Chondrocyte (in vitro differentiated cells): ENCODE results near the gene AKNAD1. TPM values are rescaled to one million over a fixed set of nuclear protein-coding genes. Genes with fewer than 3 reads are reported as not detected.
"Not testable (repeated sequence)": the region's sequence is repeated elsewhere in the genome, so short reads cannot be mapped to it uniquely, and the experiment has no call there.

ENCODE experiments used
- DNase-seq: peaks from one replicate; pipeline ENCODE4 v3.0.0; 2021; ENCODE audit warnings: mixed read lengths, low spot score
- H3K27ac Mint-ChIP-seq: one replicate; pipeline ENCODE4 v1.8.0; 2021; ENCODE audit warnings: mild to moderate bottlenecking, moderate library complexity, mixed read lengths; ENCODE audit not compliant: unreplicated experiment
- H3K27me3 Mint-ChIP-seq: 2 replicates; pipeline ENCODE4 v1.8.0; 2021; ENCODE audit warnings: low read depth, mixed read lengths
- H3K36me3 Mint-ChIP-seq: 2 replicates; pipeline ENCODE4 v1.8.0; 2021; ENCODE audit warnings: low read depth, mixed read lengths
- H3K4me1 Mint-ChIP-seq: 2 replicates; pipeline ENCODE4 v1.8.0; 2021; ENCODE audit warnings: low read depth, mild to moderate bottlenecking, mixed read lengths
- H3K4me3 Mint-ChIP-seq: one replicate; pipeline ENCODE4 v1.8.0; 2021; ENCODE audit warnings: mild to moderate bottlenecking, moderate library complexity, mixed read lengths; ENCODE audit not compliant: unreplicated experiment
- H3K9me3 Mint-ChIP-seq: 2 replicates; pipeline ENCODE4 v1.8.0; 2021; ENCODE audit warnings: low read depth, mixed read lengths
- CTCF ChIP-seq: fragments of 200-600 bp; sonication (generic); IDR thresholded peaks from 2 replicates; pipeline ENCODE4 v1.5.0; 2021; ENCODE audit warnings: antibody characterized with exemption, mild to moderate bottlenecking, moderate library complexity
- total RNA-seq: library from RNA; stranded (reverse); gene quantifications from 3 replicates; pipeline ENCODE4 v1.2.1, GENCODE V29; 2021

AKNAD1 gene
- total RNA-seq, 1 donor from 2014 or later: 0.45 TPM

- H3K27me3 Mint-ChIP-seq: no peaks in the 10 kb centered on the region
- H3K36me3 Mint-ChIP-seq: no peaks in the 10 kb centered on the region
- H3K9me3 Mint-ChIP-seq: no peaks in the 10 kb centered on the region
- no peak overlapping the region for H3K4me3 Mint-ChIP-seq
- DNase-seq: no peak
- peak overlapping the region; percentile 74 for H3K27ac Mint-ChIP-seq
- H3K4me1 Mint-ChIP-seq: peaks cover 39% of the 10 kb centered on the region
- no peak for TF ChIP-seq CTCF
Observed at GRCh38 chr1:108892356-108893140, 35.7 kb upstream of the AKNAD1 start.

GRCh38 chr1:108889706-108890384, 33.0 kb upstream of the AKNAD1 start:
- no peak for TF ChIP-seq CTCF
- Mint-ChIP-seq H3K4me1 (peaks cover 34% of the 10 kb centered on the region), H3K4me3 (no peak overlapping the region), H3K36me3 (no peaks in the 10 kb centered on the region), H3K27ac (no peak overlapping the region), H3K9me3 (no peaks in the 10 kb centered on the region), H3K27me3 (no peaks in the 10 kb centered on the region)
- DNase-seq: no peak

GRCh38 chr1:108889006-108889645, 32.2 kb upstream of the AKNAD1 start:
- H3K27me3 Mint-ChIP-seq, DNase-seq, H3K36me3 Mint-ChIP-seq, H3K9me3 Mint-ChIP-seq, H3K4me3 Mint-ChIP-seq, H3K27ac Mint-ChIP-seq: not testable (repeated sequence)
- H3K4me1 Mint-ChIP-seq: peaks cover 36% of the 10 kb centered on the region

GRCh38 chr1:108886292-108886691, 29.4 kb upstream of the AKNAD1 start:
- TF ChIP-seq CTCF: no peak
- no peaks in the 10 kb centered on the region for H3K27me3 Mint-ChIP-seq
- peaks cover 24% of the 10 kb centered on the region for H3K4me1 Mint-ChIP-seq
- no peaks in the 10 kb centered on the region for H3K36me3 Mint-ChIP-seq
- no peak overlapping the region for H3K27ac Mint-ChIP-seq
- H3K4me3 Mint-ChIP-seq: no peak overlapping the region
- H3K9me3 Mint-ChIP-seq: no peaks in the 10 kb centered on the region
- DNase-seq: no peak

- DNase-seq: no peak
- no peaks in the 10 kb centered on the region for H3K9me3 Mint-ChIP-seq
- H3K4me3 Mint-ChIP-seq: no peak overlapping the region
- no peaks in the 10 kb centered on the region for H3K36me3 Mint-ChIP-seq
- no peak for TF ChIP-seq CTCF
- H3K27ac Mint-ChIP-seq: no peak overlapping the region
- H3K27me3 Mint-ChIP-seq: no peaks in the 10 kb centered on the region
- peaks cover 28% of the 10 kb centered on the region for H3K4me1 Mint-ChIP-seq
Observed at GRCh38 chr1:108884968-108885367, 28.1 kb upstream of the AKNAD1 start.
